MG63 (cell line): ENCODE data around the gene CSF1. TPM values are rescaled to one million over a fixed set of nuclear protein-coding genes. Genes with fewer than 3 reads are reported as not detected.

Experiments used
- DNase-seq: peaks from one replicate; pipeline ENCODE4 v3.0.0-alpha.2; 2020
- H3K27me3 ChIP-seq: fragments of 250-450 bp; sonication (Bioruptor Pico); 2 replicates; pipeline ENCODE4 v1.5.1; 2020; ENCODE audit warnings: mild to moderate bottlenecking, moderate library complexity
- H3K36me3 ChIP-seq: fragments of 250-450 bp; sonication (Bioruptor Pico); 2 replicates; pipeline ENCODE4 v1.5.1; 2020; ENCODE audit warnings: mild to moderate bottlenecking, moderate library complexity
- H3K4me3 ChIP-seq: fragments of 250-450 bp; sonication (Bioruptor Pico); 2 replicates; pipeline ENCODE4 v1.5.1; 2020; ENCODE audit warnings: mild to moderate bottlenecking, moderate library complexity
- H3K9me3 ChIP-seq: fragments of 250-450 bp; sonication (Bioruptor Pico); 2 replicates; pipeline ENCODE4 v1.5.1; 2020; ENCODE audit warnings: mild to moderate bottlenecking, moderate library complexity
- total RNA-seq: library from RNA; depleted of rRNA; stranded (reverse); fragments of >200 nt; shearing (Covaris generic); gene quantifications from 2 replicates; pipeline ENCODE4 v1.2.3, GENCODE V29; 2014; ENCODE audit warnings: low replicate concordance

CSF1 gene
- total RNA-seq, 1 experiment from 2014 or later: 155 TPM

- Histone ChIP-seq H3K4me3 (no peak overlapping the region), H3K36me3 (no peaks in the 10 kb centered on the region), H3K9me3 (no peaks in the 10 kb centered on the region), H3K27me3 (no peaks in the 10 kb centered on the region)
- DNase-seq: peak; percentile 60
These were observed 29.4 kb upstream of the CSF1 start for GRCh38 chr1:109880971-109881894.

GRCh38 chr1:109881906-109882287 is 28.8 kb upstream of the CSF1 start:
- Histone ChIP-seq H3K27me3 (no peaks in the 10 kb centered on the region), H3K36me3 (no peaks in the 10 kb centered on the region), H3K9me3 (no peaks in the 10 kb centered on the region), H3K4me3 (no peak overlapping the region)
- no peak for DNase-seq

GRCh38 chr1:109882288-109883245 is 28.1 kb upstream of the CSF1 start:
- no peak overlapping the region for H3K4me3 ChIP-seq
- no peak for DNase-seq
- no peaks in the 10 kb centered on the region for H3K36me3 ChIP-seq
- H3K27me3 ChIP-seq: no peaks in the 10 kb centered on the region
- no peaks in the 10 kb centered on the region for H3K9me3 ChIP-seq

GRCh38 chr1:109883248-109883955 is 27.2 kb upstream of the CSF1 start:
- Histone ChIP-seq H3K27me3 (no peaks in the 10 kb centered on the region), H3K4me3 (no peak overlapping the region), H3K9me3 (no peaks in the 10 kb centered on the region), H3K36me3 (no peaks in the 10 kb centered on the region)
- no peak for DNase-seq

- no peaks in the 10 kb centered on the region for H3K27me3 ChIP-seq
- DNase-seq: no peak
- no peaks in the 10 kb centered on the region for H3K9me3 ChIP-seq
- H3K4me3 ChIP-seq: no peak overlapping the region
- no peaks in the 10 kb centered on the region for H3K36me3 ChIP-seq
These were observed 26.3 kb upstream of the CSF1 start for GRCh38 chr1:109884242-109884891.

GRCh38 chr1:109885589-109885988 is 25.1 kb upstream of the CSF1 start:
- Histone ChIP-seq H3K9me3 (no peaks in the 10 kb centered on the region), H3K36me3 (no peaks in the 10 kb centered on the region), H3K27me3 (no peaks in the 10 kb centered on the region), H3K4me3 (no peak overlapping the region)
- DNase-seq: no peak

- Histone ChIP-seq H3K4me3 (no peak overlapping the region), H3K27me3 (no peaks in the 10 kb centered on the region), H3K36me3 (no peaks in the 10 kb centered on the region), H3K9me3 (no peaks in the 10 kb centered on the region)
- no peak for DNase-seq
These were observed 23.8 kb upstream of the CSF1 start for GRCh38 chr1:109886827-109887226.

GRCh38 chr1:109887271-109887670 is 23.4 kb upstream of the CSF1 start:
- H3K4me3 ChIP-seq: no peak overlapping the region
- DNase-seq: no peak
- no peaks in the 10 kb centered on the region for H3K36me3 ChIP-seq
- H3K27me3 ChIP-seq: no peaks in the 10 kb centered on the region
- H3K9me3 ChIP-seq: no peaks in the 10 kb centered on the region

- no peak for DNase-seq
- no peaks in the 10 kb centered on the region for H3K36me3 ChIP-seq
- H3K4me3 ChIP-seq: no peak overlapping the region
- no peaks in the 10 kb centered on the region for H3K27me3 ChIP-seq
- no peaks in the 10 kb centered on the region for H3K9me3 ChIP-seq
These were observed 22.8 kb upstream of the CSF1 start for GRCh38 chr1:109887884-109888283.

- H3K9me3 ChIP-seq: no peaks in the 10 kb centered on the region
- no peak overlapping the region for H3K4me3 ChIP-seq
- no peaks in the 10 kb centered on the region for H3K27me3 ChIP-seq
- DNase-seq: no peak
- H3K36me3 ChIP-seq: no peaks in the 10 kb centered on the region
These were observed 21.6 kb upstream of the CSF1 start for GRCh38 chr1:109889094-109889493.

GRCh38 chr1:109890115-109890953 is 20.3 kb upstream of the CSF1 start:
- Histone ChIP-seq H3K27me3 (no peaks in the 10 kb centered on the region), H3K36me3 (no peaks in the 10 kb centered on the region), H3K4me3 (no peak overlapping the region), H3K9me3 (no peaks in the 10 kb centered on the region)
- DNase-seq: no peak

- Histone ChIP-seq H3K36me3 (no peaks in the 10 kb centered on the region), H3K9me3 (no peaks in the 10 kb centered on the region; the same call in 1 of the 2 replicates), H3K4me3 (no peak overlapping the region), H3K27me3 (no peaks in the 10 kb centered on the region)
- no peak for DNase-seq
These were observed 18.7 kb upstream of the CSF1 start for GRCh38 chr1:109891930-109892329.

- DNase-seq: peak; percentile 51
- H3K27me3 ChIP-seq: no peaks in the 10 kb centered on the region
These were observed 17.9 kb upstream of the CSF1 start for GRCh38 chr1:109892561-109893368.

GRCh38 chr1:109893532-109894171 is 17.0 kb upstream of the CSF1 start:
- Histone ChIP-seq H3K36me3 (no peaks in the 10 kb centered on the region), H3K4me3 (no peak overlapping the region), H3K27me3 (no peaks in the 10 kb centered on the region), H3K9me3 (no peaks in the 10 kb centered on the region; the same call in 1 of the 2 replicates)
- no peak for DNase-seq

More at GRCh38 chr1:109892561-109893368, 17.9 kb upstream of the CSF1 start:
- Histone ChIP-seq H3K36me3 (no peaks in the 10 kb centered on the region), H3K4me3 (no peak overlapping the region), H3K9me3 (no peaks in the 10 kb centered on the region; the same call in 1 of the 2 replicates)
